ENCODE measurements around the gene KRT26. TPM values are rescaled to one million over a fixed set of nuclear protein-coding genes. Genes with fewer than 3 reads are reported as not detected.

The KRT26 gene
- total and polyA plus RNA-seq, 8 donors, result not detected

DNA sequence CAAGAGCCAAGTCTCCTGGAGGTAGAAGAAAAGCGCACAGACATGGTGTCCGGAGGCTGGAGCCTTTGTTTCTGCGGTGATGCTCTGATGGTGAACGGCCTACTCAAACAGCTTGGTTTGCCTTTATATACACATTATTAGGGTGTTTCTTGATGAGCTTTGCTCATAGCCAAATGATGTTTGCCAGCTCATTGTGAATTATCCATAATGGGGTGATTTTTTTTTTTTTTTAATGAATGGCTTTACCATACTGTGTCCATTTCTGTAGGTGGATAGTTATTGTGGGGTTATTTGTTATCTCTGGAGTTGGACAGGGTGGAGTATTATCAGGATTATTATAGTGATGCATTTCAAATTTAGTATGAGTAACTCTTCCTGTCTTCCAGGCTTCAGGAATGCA lies 10.4 kb upstream of the KRT26 start, which contains the start of gene KRT27:
KRT27 (minus strand) TSS at position 101 of the 400 bp plus-strand sequence; CDS start at position 44, 57 bp downstream.
- DNase-seq, result no peak
- Histone ChIP-seq H3K9me3 (no peaks in the 10 kb centered on the region), H3K27me3 (peaks cover 0 to 49% (median 9%) of the 10 kb centered on the region in 3 donors), H3K4me1 (no peaks in the 10 kb centered on the region), H3K36me3 (no peaks in the 10 kb centered on the region), H3K4me3 (no peak within 1 kb of the TSS), H3K27ac (no peak within 1 kb of the TSS)
- 90 to 97% (median 96%) methylated on average over 4 of the region's 4 CpGs for WGBS, 5 donors
- TF ChIP-seq POLR2AphosphoS5 (IDR thresholded peaks at IDR 0.05), result no peak
- TF ChIP-seq, protein P1, sequence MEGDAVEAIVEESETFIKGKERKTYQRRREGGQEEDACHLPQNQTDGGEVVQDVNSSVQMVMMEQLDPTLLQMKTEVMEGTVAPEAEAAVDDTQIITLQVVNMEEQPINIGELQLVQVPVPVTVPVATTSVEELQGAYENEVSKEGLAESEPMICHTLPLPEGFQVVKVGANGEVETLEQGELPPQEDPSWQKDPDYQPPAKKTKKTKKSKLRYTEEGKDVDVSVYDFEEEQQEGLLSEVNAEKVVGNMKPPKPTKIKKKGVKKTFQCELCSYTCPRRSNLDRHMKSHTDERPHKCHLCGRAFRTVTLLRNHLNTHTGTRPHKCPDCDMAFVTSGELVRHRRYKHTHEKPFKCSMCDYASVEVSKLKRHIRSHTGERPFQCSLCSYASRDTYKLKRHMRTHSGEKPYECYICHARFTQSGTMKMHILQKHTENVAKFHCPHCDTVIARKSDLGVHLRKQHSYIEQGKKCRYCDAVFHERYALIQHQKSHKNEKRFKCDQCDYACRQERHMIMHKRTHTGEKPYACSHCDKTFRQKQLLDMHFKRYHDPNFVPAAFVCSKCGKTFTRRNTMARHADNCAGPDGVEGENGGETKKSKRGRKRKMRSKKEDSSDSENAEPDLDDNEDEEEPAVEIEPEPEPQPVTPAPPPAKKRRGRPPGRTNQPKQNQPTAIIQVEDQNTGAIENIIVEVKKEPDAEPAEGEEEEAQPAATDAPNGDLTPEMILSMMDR (IDR thresholded peaks at IDR 0.05), result no peak
- no peak for TF ChIP-seq POLR2A (IDR thresholded peaks at IDR 0.05)
- no peak for TF ChIP-seq EP300 (IDR thresholded peaks at IDR 0.05)
- intact Hi-C loops (cut with DNase I; ENCODE audit: low total_unique reads), result loop anchor here (10.0 kb wide), 1 partner anchor 168 kb away; no protein-coding TSS in a partner anchor

DNA sequence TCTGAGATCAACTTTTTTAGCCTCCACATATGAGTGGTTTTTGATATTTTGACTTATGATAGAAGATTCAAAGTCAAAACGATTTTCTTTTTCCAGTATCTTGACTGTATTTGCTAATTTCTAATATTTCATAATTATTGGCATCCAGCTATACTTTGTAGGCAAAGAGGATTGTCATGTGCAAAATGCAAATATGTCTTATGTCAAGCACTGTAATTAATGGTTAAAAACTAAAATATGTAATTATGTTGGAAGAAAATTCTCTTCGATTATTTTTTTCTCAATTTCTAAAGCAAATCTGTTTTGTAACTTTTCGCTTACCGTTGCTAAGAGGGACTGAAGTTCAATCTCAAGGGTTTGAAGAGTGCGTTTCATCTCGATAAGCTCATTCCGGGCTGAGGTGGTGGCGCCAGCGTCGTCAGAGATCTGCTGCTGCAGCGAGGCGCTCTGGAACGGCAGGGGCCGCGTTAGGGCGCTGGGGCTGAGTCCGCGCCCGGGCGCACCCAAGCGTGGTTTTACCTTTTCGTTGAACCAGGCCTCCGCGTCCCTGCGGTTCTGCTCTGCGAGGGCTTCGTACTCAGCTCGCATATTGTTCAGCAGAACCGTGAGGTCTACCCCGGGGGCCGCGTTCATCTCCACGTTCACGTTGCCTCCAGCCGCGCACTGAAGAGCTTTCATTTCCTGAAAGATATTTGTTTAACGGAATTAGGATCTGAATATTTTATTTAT lies 7.3 kb upstream of the KRT26 start:
- peak in 1 of 2 donors; percentile 50 for DNase-seq
- peaks cover 0 to 56% (median 9%) of the 10 kb centered on the region in 3 donors for H3K27me3 ChIP-seq
- no peaks in the 10 kb centered on the region for H3K9me3 ChIP-seq
- intact Hi-C loops (cut with DNase I; ENCODE audit: low total_unique reads), result no loop called here
- 18 to 32% (median 27%) methylated on average over 35 to 37 of the region's 37 CpGs for WGBS, 5 donors
- H3K27ac ChIP-seq, result no peak overlapping the region
- no peaks in the 10 kb centered on the region for H3K36me3 ChIP-seq
- TF ChIP-seq POLR2AphosphoS5 (IDR thresholded peaks at IDR 0.05), result no peak
- TF ChIP-seq, protein P1 (IDR thresholded peaks at IDR 0.05), result no peak
- TF ChIP-seq EP300 (IDR thresholded peaks at IDR 0.05), result no peak
- no peak for TF ChIP-seq POLR2A (IDR thresholded peaks at IDR 0.05)
- no peaks in the 10 kb centered on the region for H3K4me1 ChIP-seq
- H3K4me3 ChIP-seq, result peak overlapping the region in 3 of 4 donors; percentile 9 to 25 (median 23)

DNA sequence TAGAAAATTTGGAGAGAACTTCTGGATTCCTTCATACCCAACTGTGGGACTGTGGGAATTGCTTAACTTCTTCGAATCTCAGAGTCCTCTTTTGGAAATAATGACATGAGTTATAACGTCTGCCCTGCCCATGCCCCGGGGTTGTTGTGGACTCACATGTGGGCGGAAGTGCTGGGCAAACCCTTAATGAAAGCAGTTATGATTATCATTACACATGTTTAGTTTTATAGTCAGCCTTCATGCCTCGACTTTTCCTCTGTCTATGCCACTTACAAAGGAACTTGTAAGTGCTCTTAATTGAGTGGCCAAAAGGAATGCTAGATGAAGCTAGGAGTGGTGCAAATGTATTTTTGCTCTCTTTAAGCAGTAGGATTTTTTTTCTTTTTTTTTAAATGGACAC lies 6.5 kb upstream of the KRT26 start:
- TF ChIP-seq POLR2A (IDR thresholded peaks at IDR 0.05), result no peak
- no peak for TF ChIP-seq EP300 (IDR thresholded peaks at IDR 0.05)
- no peak for TF ChIP-seq POLR2AphosphoS5 (IDR thresholded peaks at IDR 0.05)
- TF ChIP-seq, protein P1 (IDR thresholded peaks at IDR 0.05), result no peak
- no peak for DNase-seq
- H3K27ac ChIP-seq, result no peak overlapping the region
- H3K36me3 ChIP-seq, result no peaks in the 10 kb centered on the region
- no peaks in the 10 kb centered on the region for H3K4me1 ChIP-seq
- no peak overlapping the region for H3K4me3 ChIP-seq
- 67 to 84% (median 74%) methylated on average over 5 of the region's 5 CpGs for WGBS, 5 donors
- intact Hi-C loops (cut with DNase I; ENCODE audit: low total_unique reads), result no loop called here
- no peaks in the 10 kb centered on the region for H3K9me3 ChIP-seq
- peaks cover 0 to 56% (median 9%) of the 10 kb centered on the region in 3 donors for H3K27me3 ChIP-seq

DNA sequence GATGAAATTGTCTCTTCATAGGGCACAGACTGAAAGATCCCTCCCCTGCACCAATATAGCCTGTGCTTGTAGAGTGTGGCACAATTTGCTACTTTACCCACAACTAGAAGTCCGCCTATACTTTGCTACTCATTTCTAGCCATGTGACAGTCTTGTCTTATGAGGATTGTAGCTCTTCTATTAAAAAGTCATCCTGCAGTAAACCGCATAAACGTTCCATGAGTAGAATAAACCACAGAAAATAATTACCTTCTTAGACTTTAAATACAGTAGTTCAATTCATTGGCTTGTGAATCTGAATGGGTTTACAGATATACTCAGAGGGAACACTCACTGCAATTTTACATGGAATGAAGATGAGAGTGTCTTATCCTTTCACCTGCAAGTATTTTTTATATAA lies 6.0 kb upstream of the KRT26 start:
- TF ChIP-seq, protein P1 (IDR thresholded peaks at IDR 0.05), result no peak
- TF ChIP-seq EP300 (IDR thresholded peaks at IDR 0.05) (no peak), POLR2A (IDR thresholded peaks at IDR 0.05) (no peak), POLR2AphosphoS5 (IDR thresholded peaks at IDR 0.05) (no peak)
- no peak overlapping the region for H3K4me3 ChIP-seq
- H3K36me3 ChIP-seq, result no peaks in the 10 kb centered on the region
- H3K9me3 ChIP-seq, result no peaks in the 10 kb centered on the region
- H3K27me3 ChIP-seq, result peaks cover 0 to 61% (median 9%) of the 10 kb centered on the region in 3 donors
- H3K4me1 ChIP-seq, result no peaks in the 10 kb centered on the region
- intact Hi-C loops (cut with DNase I; ENCODE audit: low total_unique reads), result no loop called here
- H3K27ac ChIP-seq, result no peak overlapping the region
- 85 to 92% (median 87%) methylated on average over 3 of the region's 3 CpGs for WGBS, 5 donors
- DNase-seq, result no peak

Data from stomach (tissue), 9 donors.